CD14-positive monocyte (primary cell): ENCODE measurements around the gene METTL16. TPM values are rescaled to one million over a fixed set of nuclear protein-coding genes. Genes with fewer than 3 reads are reported as not detected.
"Not testable (repeated sequence)": the region's sequence is repeated elsewhere in the genome, so short reads cannot be mapped to it uniquely, and the experiment has no call there.

ENCODE experiments used
- DNase-seq, 3 donors: peaks; one replicate each; pipeline ENCODE4 v3.0.0-alpha.2; 2011 to 2022
- H2AFZ ChIP-seq: 2 replicates; pipeline ENCODE4 v1.6.0; 2012; ENCODE audit warnings: mild to moderate bottlenecking, low read depth, low read length, inconsistent platforms; ENCODE audit not compliant: insufficient read depth, poor library complexity, severe bottlenecking
- H3K27ac ChIP-seq, 2 donors: 1 replicate in 1 of 2; 2 replicates in 1 of 2; pipeline ENCODE4 v1.5.1; 2012 to 2013; ENCODE audit warnings: low read length in 2 of 2, control low read depth in 1 of 2, inconsistent platforms in 1 of 2, low read depth in 1 of 2, mild to moderate bottlenecking in 1 of 2
- H3K27me3 ChIP-seq, 2 donors: one replicate each; pipeline versions ENCODE4 v1.6.0 to v1.6.1; 2011 to 2013; ENCODE audit warnings: low read length in 2 of 2; ENCODE audit not compliant: control insufficient read depth in 2 of 2, insufficient read depth in 2 of 2
- H3K36me3 ChIP-seq, 2 donors: replicated peaks in 1 of 2; 1 replicate in 1 of 2; 2 replicates in 1 of 2; pipeline versions ENCODE4 v1.5.1 to v1.6.1; 2012 to 2013; ENCODE audit warnings: low read length in 2 of 2, control low read depth in 1 of 2, inconsistent platforms in 1 of 2, mild to moderate bottlenecking in 1 of 2; ENCODE audit not compliant: insufficient read depth in 2 of 2, control insufficient read depth in 1 of 2
- H3K4me1 ChIP-seq, 2 donors: 1 replicate in 1 of 2; 2 replicates in 1 of 2; pipeline versions ENCODE4 v1.5.1 to v1.6.1; 2012 to 2013; ENCODE audit warnings: low read length in 2 of 2, control low read depth in 1 of 2, inconsistent platforms in 1 of 2, mild to moderate bottlenecking in 1 of 2, moderate library complexity in 1 of 2; ENCODE audit not compliant: insufficient read depth in 2 of 2, control insufficient read depth in 1 of 2
- H3K4me2 ChIP-seq: replicated peaks from 2 replicates; pipeline ENCODE3; 2012; ENCODE audit warnings: low read length, moderate library complexity, mild to moderate bottlenecking; ENCODE audit not compliant: poor library complexity, severe bottlenecking; ENCODE audit errors: extremely low read depth
- H3K4me3 ChIP-seq, 3 experiments: fragments of 200-600 bp in 1 of 3; sonication (generic) in 1 of 3; replicated peaks in 1 of 3; 1 replicate in 2 of 3; 2 replicates in 1 of 3; pipeline ENCODE4 v1.5.1; 2011 to 2013; ENCODE audit warnings: low read length in 3 of 3, mild to moderate bottlenecking in 3 of 3, control low read depth in 2 of 3, low read depth in 2 of 3, inconsistent platforms in 1 of 3, moderate library complexity in 1 of 3
- H3K79me2 ChIP-seq: 2 replicates; pipeline ENCODE4 v1.6.0; 2012; ENCODE audit warnings: mild to moderate bottlenecking, control low read depth, inconsistent platforms, low read length, moderate library complexity; ENCODE audit not compliant: insufficient read depth
- H3K9ac ChIP-seq: 2 replicates; pipeline ENCODE4 v1.6.0; 2017; ENCODE audit warnings: low read length, mild to moderate bottlenecking; ENCODE audit not compliant: insufficient read depth, poor library complexity, severe bottlenecking
- H3K9me3 ChIP-seq, 2 donors: replicated peaks in 1 of 2; 1 replicate in 1 of 2; 2 replicates in 1 of 2; pipeline versions ENCODE4 v1.5.1 to v1.6.1; 2012 to 2013; ENCODE audit warnings: low read length in 2 of 2, control low read depth in 1 of 2; ENCODE audit not compliant: control insufficient read depth in 1 of 2, insufficient read depth in 1 of 2
- H4K20me1 ChIP-seq: 2 replicates; pipeline ENCODE4 v1.6.0; 2012; ENCODE audit warnings: mild to moderate bottlenecking, low read length, control low read depth, moderate library complexity; ENCODE audit not compliant: insufficient read depth
- H3K27ac Mint-ChIP-seq, 7 donors: one replicate each; pipeline ENCODE4 v1.8.0; 2020; ENCODE audit warnings: mild to moderate bottlenecking in 7 of 7, mixed read lengths in 7 of 7, moderate library complexity in 6 of 7, inconsistent platforms in 2 of 7
- H3K27me3 Mint-ChIP-seq, 3 donors: one replicate each; pipeline ENCODE4 v1.8.0; 2021 to 2022; ENCODE audit warnings: low read depth in 3 of 3, mild to moderate bottlenecking in 3 of 3, mixed read lengths in 3 of 3, moderate library complexity in 3 of 3, inconsistent platforms in 1 of 3
- H3K36me3 Mint-ChIP-seq, 2 donors: one replicate each; pipeline ENCODE4 v1.8.0; 2020; ENCODE audit warnings: mixed read lengths in 2 of 2, inconsistent platforms in 1 of 2, mild to moderate bottlenecking in 1 of 2
- H3K4me1 Mint-ChIP-seq: one replicate; pipeline ENCODE4 v1.8.0; 2020; ENCODE audit warnings: mild to moderate bottlenecking, mixed read lengths
- H3K4me3 Mint-ChIP-seq, 2 donors: one replicate each; pipeline ENCODE4 v1.8.0; 2020; ENCODE audit warnings: mild to moderate bottlenecking in 2 of 2, mixed read lengths in 2 of 2, moderate library complexity in 1 of 2
- H3K9me3 Mint-ChIP-seq, 7 donors: one replicate each; pipeline ENCODE4 v1.8.0; 2020 to 2022; ENCODE audit warnings: mixed read lengths in 7 of 7, mild to moderate bottlenecking in 6 of 7, moderate library complexity in 6 of 7, inconsistent platforms in 2 of 7
- CTCF ChIP-seq: fragments of 200-600 bp; IDR thresholded peaks from one replicate; pipeline ENCODE4 v1.8.0; 2022; ENCODE audit warnings: antibody characterized with exemption, mild to moderate bottlenecking
- WGBS: methylation state at CpG from one replicate; pipeline ENCODE4 v1.1.5; 2013; ENCODE audit warnings: missing lambda C conversion rate; ENCODE audit not compliant: insufficient coverage; 5-methylcytosine and 5-hydroxymethylcytosine counted together
- intact Hi-C, 2 donors: fragments of 100-400 bp; cut with micrococcal nuclease; formaldehyde crosslinking; loops; one replicate each; pipeline versions ENCODE4 v1.15.0 to v1.15.1; 2023
- polyA plus RNA-seq, 3 donors: library from polyadenylated mRNA; depleted of rRNA in 1 of 3; unstranded in 2 of 3; stranded (reverse) in 1 of 3; fragments of 300-500 nt in 2 of 3; fragments of >200 nt in 1 of 3; fragmentation: Illumina TruSeq in 2 of 3; gene quantifications; 1 replicate in 2 of 3; 2 replicates in 1 of 3; pipeline ENCODE4 v1.2.3, GENCODE V29; 2012 to 2021

Gene METTL16
- polyA plus RNA-seq, 3 donors: 3.0 to 8.0 (median 4.7) TPM

- Histone ChIP-seq H3K9me3 (peaks cover 3 to 10% of the 10 kb centered on the region in 2 donors), H4K20me1 (no peaks in the 10 kb centered on the region), H3K79me2 (peaks cover 29% of the 10 kb centered on the region), H3K9ac (no peak overlapping the region), H3K4me3 (no peak overlapping the region), H3K27ac (no peak overlapping the region), H3K36me3 (peaks cover 29 to 55% of the 10 kb centered on the region in 2 donors), H3K4me2 (no peak overlapping the region), H2AFZ (no peak overlapping the region), H3K4me1 (no peaks in the 10 kb centered on the region), H3K27me3 (no peaks in the 10 kb centered on the region)
- no peak for DNase-seq
- no peak overlapping the region for H3K4me3 Mint-ChIP-seq
- no peaks in the 10 kb centered on the region for H3K27me3 Mint-ChIP-seq
- intact Hi-C loops: no loop called here
- peaks cover 0 to 5% (median 3%) of the 10 kb centered on the region in 7 donors for H3K9me3 Mint-ChIP-seq
- peaks cover 33 to 63% of the 10 kb centered on the region in 2 donors for H3K36me3 Mint-ChIP-seq
- H3K27ac Mint-ChIP-seq: peak overlapping the region in 1 of 7 donors; percentile 35
- WGBS: 100% methylated on average over 2 of the region's 8 CpGs
- H3K4me1 Mint-ChIP-seq: no peaks in the 10 kb centered on the region
- no peak for TF ChIP-seq CTCF
Observed at GRCh38 chr17:2500446-2500845, 11.2 kb downstream of the METTL16 start.

GRCh38 chr17:2489286-2489685, 22.4 kb downstream of the METTL16 start:
- H3K79me2 ChIP-seq: peaks cover 32% of the 10 kb centered on the region
- H3K4me3 Mint-ChIP-seq, H3K9ac ChIP-seq, intact Hi-C loops, DNase-seq, H4K20me1 ChIP-seq, H3K4me2 ChIP-seq, H3K36me3 ChIP-seq, H3K36me3 Mint-ChIP-seq, H3K9me3 Mint-ChIP-seq, H3K27me3 Mint-ChIP-seq, H3K27ac ChIP-seq, H3K9me3 ChIP-seq, H3K4me3 ChIP-seq, H2AFZ ChIP-seq, H3K27me3 ChIP-seq: not testable (repeated sequence)
- Mint-ChIP-seq H3K4me1 (peaks cover 47% of the 10 kb centered on the region), H3K27ac (peak overlapping the region in 1 of 7 donors; percentile 20)
- H3K4me1 ChIP-seq: peaks cover 26 to 34% of the 10 kb centered on the region in 2 donors
- WGBS: 91% methylated on average over 9 of the region's 15 CpGs
